Upper lobe of left lung (tissue), 4 donors: ENCODE results near the gene MACROD2.

Experiments
- CTCF ChIP-seq, 6 experiments: fragments of 450-650 bp in 4 of 6; fragments of 200-600 bp in 2 of 6; sonication (generic) in 2 of 6; IDR thresholded peaks; one replicate each; pipeline ENCODE4 v1.5.1; 2016 to 2019; ENCODE audit warnings: antibody characterized with exemption in 6 of 6
- POLR2A ChIP-seq, 4 donors: fragments of 450-650 bp; IDR thresholded peaks; one replicate each; pipeline ENCODE4 v1.5.1; 2016 to 2017; ENCODE audit warnings: antibody characterized with exemption in 4 of 4, mild to moderate bottlenecking in 2 of 4
- POLR2AphosphoS5 ChIP-seq, 2 donors: sonication (generic); formaldehyde crosslinking; IDR thresholded peaks; one replicate each; pipeline ENCODE4 v1.5.1; 2017; ENCODE audit warnings: antibody characterized with exemption in 2 of 2

GRCh38 chr20:14576196-14576877 lies 581.0 kb downstream of the MACROD2 start:
- TF ChIP-seq POLR2A (IDR thresholded peaks at IDR 0.05) (no peak), CTCF (IDR thresholded peaks at IDR 0.05) (no peak), POLR2AphosphoS5 (IDR thresholded peaks at IDR 0.05) (no peak)
